GM06990 (cell line): ENCODE measurements around the gene CACNA1C.

Source experiments
- DNase-seq: peaks from one replicate; pipeline ENCODE4 v3.0.0-alpha.2; 2011; ENCODE audit not compliant: insufficient read length; ENCODE audit errors: extremely low read depth
- H3K27me3 ChIP-seq: replicated peaks from 2 replicates; pipeline ENCODE4 v1.6.0; 2011; ENCODE audit warnings: low read length; ENCODE audit not compliant: control insufficient read depth, insufficient read depth
- H3K36me3 ChIP-seq: 2 replicates; pipeline ENCODE4 v1.5.1; 2011; ENCODE audit warnings: low read length; ENCODE audit not compliant: control insufficient read depth, insufficient read depth
- H3K4me3 ChIP-seq: replicated peaks from 2 replicates; pipeline ENCODE4 v1.5.1; 2011; ENCODE audit warnings: low read depth, mild to moderate bottlenecking, control low read depth, low read length
- TF ChIP-seq, protein P1 (sequence below): IDR thresholded peaks from 2 replicates; pipeline ENCODE4 v1.5.1; 2011; ENCODE audit warnings: low read length, control low read depth, mild to moderate bottlenecking, inconsistent platforms; ENCODE audit not compliant: insufficient read depth, poor library complexity, severe bottlenecking

CACNA1C gene

DNA sequence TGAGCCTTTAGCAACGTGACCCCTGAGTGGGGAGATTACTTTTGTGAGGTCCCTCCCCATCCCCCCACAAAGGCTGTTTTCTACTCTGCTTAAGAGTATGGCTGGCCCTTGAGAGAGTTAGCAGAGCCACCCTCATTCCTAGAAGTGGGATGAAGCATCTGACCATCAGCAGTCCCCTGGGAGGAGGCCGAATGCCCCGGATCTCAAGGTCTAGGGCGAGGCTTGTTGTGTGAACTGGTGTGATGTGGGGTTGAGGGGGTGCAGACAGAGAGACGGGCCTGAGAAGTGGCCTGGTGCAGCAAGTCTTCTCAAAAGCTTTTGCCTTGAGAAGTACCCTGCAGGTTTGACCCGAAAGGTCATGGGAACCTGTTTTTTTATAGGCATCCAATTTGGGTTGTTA is 589.0 kb downstream of the CACNA1C start:
- no peak for DNase-seq
- Histone ChIP-seq H3K27me3 (peaks cover 9% of the 10 kb centered on the region), H3K4me3 (no peak overlapping the region), H3K36me3 (no peaks in the 10 kb centered on the region)
- TF ChIP-seq, protein P1, sequence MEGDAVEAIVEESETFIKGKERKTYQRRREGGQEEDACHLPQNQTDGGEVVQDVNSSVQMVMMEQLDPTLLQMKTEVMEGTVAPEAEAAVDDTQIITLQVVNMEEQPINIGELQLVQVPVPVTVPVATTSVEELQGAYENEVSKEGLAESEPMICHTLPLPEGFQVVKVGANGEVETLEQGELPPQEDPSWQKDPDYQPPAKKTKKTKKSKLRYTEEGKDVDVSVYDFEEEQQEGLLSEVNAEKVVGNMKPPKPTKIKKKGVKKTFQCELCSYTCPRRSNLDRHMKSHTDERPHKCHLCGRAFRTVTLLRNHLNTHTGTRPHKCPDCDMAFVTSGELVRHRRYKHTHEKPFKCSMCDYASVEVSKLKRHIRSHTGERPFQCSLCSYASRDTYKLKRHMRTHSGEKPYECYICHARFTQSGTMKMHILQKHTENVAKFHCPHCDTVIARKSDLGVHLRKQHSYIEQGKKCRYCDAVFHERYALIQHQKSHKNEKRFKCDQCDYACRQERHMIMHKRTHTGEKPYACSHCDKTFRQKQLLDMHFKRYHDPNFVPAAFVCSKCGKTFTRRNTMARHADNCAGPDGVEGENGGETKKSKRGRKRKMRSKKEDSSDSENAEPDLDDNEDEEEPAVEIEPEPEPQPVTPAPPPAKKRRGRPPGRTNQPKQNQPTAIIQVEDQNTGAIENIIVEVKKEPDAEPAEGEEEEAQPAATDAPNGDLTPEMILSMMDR = no peak

DNA sequence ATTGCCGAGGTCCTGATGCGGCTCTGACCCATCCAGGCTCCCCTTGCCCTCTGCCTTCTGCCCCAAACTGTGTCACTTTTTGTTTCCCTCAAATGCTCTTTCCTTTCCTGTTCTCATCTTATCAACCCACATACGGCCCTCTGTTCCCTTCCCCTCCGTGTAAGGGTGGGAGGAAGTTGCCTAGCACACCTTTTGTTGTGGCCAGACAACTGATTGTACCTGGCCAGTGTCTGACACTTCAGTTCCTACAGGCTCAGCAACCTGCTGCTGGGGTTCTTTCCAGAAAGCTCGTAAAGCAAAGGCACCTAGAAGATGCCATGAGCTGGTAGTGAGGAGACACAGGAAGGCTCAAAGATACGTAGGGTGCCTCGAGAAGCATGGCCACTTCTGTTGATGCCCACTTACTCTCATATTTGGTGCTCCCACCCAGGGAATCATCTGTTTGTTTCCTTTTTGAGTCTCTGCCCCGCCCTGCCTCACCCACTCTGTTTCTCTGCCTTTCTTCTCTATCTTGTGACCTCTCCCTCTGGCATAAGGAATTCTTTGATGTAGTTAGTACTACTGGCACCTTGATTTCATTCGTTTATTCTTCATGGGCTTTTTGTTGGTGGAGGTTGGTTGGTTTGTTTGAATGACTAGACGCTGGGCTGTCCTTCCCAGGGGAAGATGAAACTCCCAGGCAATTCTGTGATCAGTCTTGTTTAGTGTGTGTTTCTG is 589.5 kb downstream of the CACNA1C start:
- TF ChIP-seq, protein P1 = no peak
- DNase-seq = no peak
- Histone ChIP-seq H3K4me3 (no peak overlapping the region), H3K36me3 (no peaks in the 10 kb centered on the region), H3K27me3 (peaks cover 9% of the 10 kb centered on the region)

DNA sequence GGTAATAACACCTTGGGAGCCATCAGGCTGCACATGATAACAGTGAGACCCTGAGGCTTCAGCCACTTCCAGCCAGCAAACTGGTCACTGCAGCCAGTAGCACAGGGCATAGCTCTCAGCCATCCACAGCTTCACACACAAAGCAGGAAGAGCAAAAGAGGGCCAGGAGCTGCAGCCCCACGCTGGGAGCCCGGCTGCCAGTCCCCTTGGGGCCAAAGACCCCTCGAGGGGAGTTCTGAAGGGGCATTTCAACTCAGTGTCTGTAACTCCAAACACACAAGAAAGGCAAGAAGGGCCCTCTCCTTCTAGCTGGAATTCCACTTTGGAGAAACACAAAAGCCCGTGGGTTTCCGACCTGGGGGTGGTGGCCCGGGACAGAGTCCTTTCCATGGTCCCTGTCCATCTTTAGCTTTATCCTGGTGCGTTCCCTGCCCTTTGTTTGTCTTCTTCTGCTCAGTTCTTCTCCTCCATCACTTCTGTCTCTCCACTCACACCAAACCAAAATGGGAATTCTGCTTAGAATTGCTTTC is 590.2 kb downstream of the CACNA1C start:
- H3K36me3 ChIP-seq = no peaks in the 10 kb centered on the region
- H3K4me3 ChIP-seq = no peak overlapping the region
- no peak for DNase-seq
- TF ChIP-seq, protein P1 = no peak
- H3K27me3 ChIP-seq = peaks cover 9% of the 10 kb centered on the region

- DNase-seq = no peak
- H3K27me3 ChIP-seq = peaks cover 6% of the 10 kb centered on the region
- H3K36me3 ChIP-seq = no peaks in the 10 kb centered on the region
- TF ChIP-seq, protein P1 = no peak
- no peak overlapping the region for H3K4me3 ChIP-seq
Observed at GRCh38 chr12:2643576-2644135, 590.9 kb downstream of the CACNA1C start.

DNA sequence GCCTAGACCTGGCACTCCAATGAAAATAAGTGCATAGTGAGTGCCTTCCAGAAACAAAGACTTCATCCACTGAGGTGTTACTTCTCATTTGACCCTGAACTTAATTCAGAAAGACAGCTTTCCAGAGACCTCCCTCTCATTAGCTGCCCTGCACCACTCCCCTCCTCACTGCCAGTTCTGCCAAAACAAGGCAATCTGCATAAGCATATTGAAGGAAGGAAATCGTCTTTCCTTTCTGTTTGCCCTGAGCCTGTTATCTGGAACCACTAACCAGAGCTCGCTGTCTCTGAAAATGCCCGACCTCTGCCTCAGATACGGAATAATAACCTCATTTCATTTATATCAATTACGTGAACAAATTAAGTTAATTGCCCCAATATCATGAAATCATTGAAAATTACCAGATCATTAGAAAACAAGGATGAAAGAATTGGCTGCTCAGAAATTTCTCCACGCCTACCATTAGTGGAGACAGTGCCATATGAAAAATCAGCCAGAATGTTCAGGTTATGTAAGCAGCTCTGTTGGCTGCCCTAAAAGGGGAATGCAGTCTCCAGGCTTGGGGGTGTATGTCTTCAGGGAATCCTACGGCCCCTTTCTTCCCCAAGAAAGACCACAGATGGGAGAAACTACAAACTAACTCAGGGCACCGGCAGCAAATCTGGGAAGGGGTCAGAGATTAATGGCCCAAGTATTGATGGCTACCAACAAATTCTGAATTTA is 592.1 kb downstream of the CACNA1C start:
- Histone ChIP-seq H3K4me3 (no peak overlapping the region), H3K36me3 (no peaks in the 10 kb centered on the region), H3K27me3 (peaks cover 4% of the 10 kb centered on the region)
- TF ChIP-seq, protein P1 = no peak
- DNase-seq = no peak
